Inferior parietal cortex (tissue), 1 donor: Measurements from ENCODE around the gene STX3.
A peak's percentile ranks its signal among the peaks of the same experiment; 100 is the strongest.
"Not testable (repeated sequence)": the region's sequence is repeated elsewhere in the genome, so short reads cannot be mapped to it uniquely, and the experiment has no call there.

Experiments used
- DNase-seq: peaks from one replicate; pipeline ENCODE4 v3.0.0-alpha.2; 2016; ENCODE audit errors: extremely low spot score

The STX3 gene

GRCh38 chr11:59787816-59788215, 32.6 kb downstream of the STX3 start:
- no peak for DNase-seq

GRCh38 chr11:59791639-59792038, 36.5 kb downstream of the STX3 start:
- no peak for DNase-seq

- DNase-seq = no peak
These were observed 37.3 kb downstream of the STX3 start for GRCh38 chr11:59792507-59792906.

GRCh38 chr11:59794417-59794816, 39.2 kb downstream of the STX3 start:
- DNase-seq = no peak

- no peak for DNase-seq
These were observed 45.3 kb downstream of the STX3 start for GRCh38 chr11:59800390-59801025.

GRCh38 chr11:59801160-59801706, 46.1 kb downstream of the STX3 start:
- DNase-seq = no peak

- no peak for DNase-seq
These were observed 46.9 kb downstream of the STX3 start for GRCh38 chr11:59801981-59802638.

- peak; percentile 91 for DNase-seq
These were observed 47.5 kb downstream of the STX3 start for GRCh38 chr11:59802639-59803176.

GRCh38 chr11:59804061-59804460, 48.9 kb downstream of the STX3 start:
- DNase-seq = no peak

GRCh38 chr11:59807047-59807610, 52.0 kb downstream of the STX3 start:
- no peak for DNase-seq

GRCh38 chr11:59810189-59810910, 55.2 kb downstream of the STX3 start, which contains the start of gene MRPL16:
TSS of gene MRPL16 (minus strand) at chr11:59810778. CDS start at chr11:59810658, 120 bp downstream.
- peak; percentile 85 for DNase-seq

- no peak for DNase-seq
These were observed 55.7 kb downstream of the STX3 start for GRCh38 chr11:59810911-59811259.

GRCh38 chr11:59812220-59812619, 57.0 kb downstream of the STX3 start:
- no peak for DNase-seq

- DNase-seq = no peak
These were observed 58.2 kb downstream of the STX3 start for GRCh38 chr11:59813364-59813763.

- no peak for DNase-seq
These were observed 58.8 kb downstream of the STX3 start for GRCh38 chr11:59814021-59814420.

GRCh38 chr11:59815754-59816153, 60.6 kb downstream of the STX3 start:
- no peak for DNase-seq

GRCh38 chr11:59816434-59816833, 61.3 kb downstream of the STX3 start:
- not testable (repeated sequence) for DNase-seq

GRCh38 chr11:59818572-59818971, 63.4 kb downstream of the STX3 start:
- DNase-seq = no peak

- DNase-seq = peak; percentile 65
These were observed 67.9 kb downstream of the STX3 start for GRCh38 chr11:59822989-59823566.

GRCh38 chr11:59829358-59829757, 74.2 kb downstream of the STX3 start:
- DNase-seq = no peak

- no peak for DNase-seq
These were observed 78.4 kb downstream of the STX3 start for GRCh38 chr11:59833602-59834001.

GRCh38 chr11:59839615-59840014, 84.4 kb downstream of the STX3 start:
- DNase-seq = no peak
